GDM1 (cell line): ENCODE data around the gene VEGFA.

Experiments
- DNase-seq: peaks from one replicate; lab custom pipeline; 2025; lab: John Stamatoyannopoulos, UW

The VEGFA gene

GRCh38 chr6:43738877-43739641, 31.0 kb upstream of the VEGFA start:
- DNase-seq, result no peak

GRCh38 chr6:43739642-43740091, 30.3 kb upstream of the VEGFA start:
- no peak for DNase-seq

- DNase-seq, result no peak
Measured at GRCh38 chr6:43740321-43740960, 29.6 kb upstream of the VEGFA start.

- DNase-seq, result no peak
Measured at GRCh38 chr6:43740961-43741764, 28.8 kb upstream of the VEGFA start.

- DNase-seq, result no peak
Measured at GRCh38 chr6:43741829-43742228, 28.2 kb upstream of the VEGFA start.

- no peak for DNase-seq
Measured at GRCh38 chr6:43742285-43742684, 27.7 kb upstream of the VEGFA start.

- DNase-seq, result no peak
Measured at GRCh38 chr6:43742931-43743632, 26.9 kb upstream of the VEGFA start.

- DNase-seq, result no peak
Measured at GRCh38 chr6:43743682-43744381, 26.2 kb upstream of the VEGFA start.

- DNase-seq, result no peak
Measured at GRCh38 chr6:43744491-43744890, 25.5 kb upstream of the VEGFA start.

GRCh38 chr6:43744931-43745727, 24.9 kb upstream of the VEGFA start:
- no peak for DNase-seq

- no peak for DNase-seq
Measured at GRCh38 chr6:43746071-43746470, 23.9 kb upstream of the VEGFA start.

- DNase-seq, result no peak
Measured at GRCh38 chr6:43746613-43747102, 23.4 kb upstream of the VEGFA start.

GRCh38 chr6:43747784-43748183, 22.2 kb upstream of the VEGFA start:
- no peak for DNase-seq

- no peak for DNase-seq
Measured at GRCh38 chr6:43748765-43749164, 21.2 kb upstream of the VEGFA start.

- DNase-seq, result no peak
Measured at GRCh38 chr6:43749461-43749860, 20.6 kb upstream of the VEGFA start.

GRCh38 chr6:43750622-43751021, 19.4 kb upstream of the VEGFA start:
- no peak for DNase-seq

GRCh38 chr6:43753570-43754183, 16.3 kb upstream of the VEGFA start:
- DNase-seq, result no peak

- no peak for DNase-seq
Measured at GRCh38 chr6:43757966-43758616, 11.9 kb upstream of the VEGFA start.

GRCh38 chr6:43758617-43759050, 11.4 kb upstream of the VEGFA start:
- DNase-seq, result no peak
